CD4-positive, alpha-beta T cell (primary cell): Measurements from ENCODE around the gene CHRNA9. TPM values are rescaled to one million over a fixed set of nuclear protein-coding genes. Genes with fewer than 3 reads are reported as not detected.

ENCODE experiments used
- ATAC-seq: fragments of 200-7000 bp; cut with Tn5 transposase; one replicate; pipeline ENCODE4 v1.10.0; 2022; ENCODE audit warnings: mild to moderate bottlenecking; ENCODE audit not compliant: poor library complexity
- CTCF ChIA-PET: fragments of 350-600 bp; sonication (Branson Sonifier 250); formaldehyde crosslinking; loops from one replicate; lab custom pipeline; 2021; ENCODE audit warnings: antibody characterized with exemption, inconsistent platforms; lab: Charles Lee
- POLR2A ChIA-PET: fragments of 350-600 bp; sonication (Branson Sonifier 250); formaldehyde crosslinking; loops from one replicate; lab custom pipeline; 2021; ENCODE audit warnings: antibody characterized with exemption, inconsistent platforms; lab: Charles Lee
- DNase-seq, 14 experiments: peaks; one replicate each; pipeline ENCODE4 v3.0.0-alpha.2; 2013 to 2020; ENCODE audit warnings: mixed read lengths in 2 of 14
- H3K27ac ChIP-seq, 2 donors: one replicate each; pipeline versions ENCODE4 v1.5.1 to v1.7.0; 2013; ENCODE audit warnings: low read length in 2 of 2, low read depth in 1 of 2, mild to moderate bottlenecking in 1 of 2
- H3K27me3 ChIP-seq, 2 experiments: 1 replicate in 1 of 2; 2 replicates in 1 of 2; pipeline versions ENCODE4 v1.6.1 to v1.7.0; 2013; ENCODE audit warnings: low read length in 2 of 2, control low read depth in 1 of 2, mild to moderate bottlenecking in 1 of 2, moderate library complexity in 1 of 2; ENCODE audit not compliant: insufficient read depth in 2 of 2, control insufficient read depth in 1 of 2
- H3K36me3 ChIP-seq: one replicate; pipeline ENCODE4 v1.6.1; 2013; ENCODE audit warnings: low read length, control low read depth; ENCODE audit not compliant: insufficient read depth
- H3K4me1 ChIP-seq: one replicate; pipeline ENCODE4 v1.6.1; 2013; ENCODE audit warnings: low read length, control low read depth; ENCODE audit not compliant: insufficient read depth
- H3K4me3 ChIP-seq: one replicate; pipeline ENCODE4 v1.5.1; 2013; ENCODE audit warnings: mild to moderate bottlenecking, low read length, moderate library complexity
- H3K9me3 ChIP-seq, 2 experiments: 1 replicate in 1 of 2; 2 replicates in 1 of 2; pipeline versions ENCODE4 v1.6.1 to v1.7.0; 2013; ENCODE audit warnings: low read length in 2 of 2, mild to moderate bottlenecking in 2 of 2, control low read depth in 1 of 2, moderate library complexity in 1 of 2; ENCODE audit not compliant: control insufficient read depth in 1 of 2, insufficient read depth in 1 of 2
- H3K27ac Mint-ChIP-seq: one replicate; pipeline ENCODE4 v1.8.0; 2020; ENCODE audit warnings: mixed read lengths
- H3K27me3 Mint-ChIP-seq: one replicate; pipeline ENCODE4 v1.8.0; 2021; ENCODE audit warnings: mixed read lengths
- H3K36me3 Mint-ChIP-seq: one replicate; pipeline ENCODE4 v1.8.0; 2021; ENCODE audit warnings: low read depth, mixed read lengths
- H3K4me1 Mint-ChIP-seq: one replicate; pipeline ENCODE4 v1.8.0; 2021; ENCODE audit warnings: low read depth, mixed read lengths
- H3K4me3 Mint-ChIP-seq: one replicate; pipeline ENCODE4 v1.8.0; 2020; ENCODE audit warnings: mild to moderate bottlenecking, mixed read lengths
- H3K9me3 Mint-ChIP-seq: one replicate; pipeline ENCODE4 v1.8.0; 2020; ENCODE audit warnings: mixed read lengths
- intact Hi-C, 2 experiments: fragments of 100-400 bp; cut with DNase I in 1 of 2; cut with micrococcal nuclease in 1 of 2; formaldehyde crosslinking; loops; one replicate each; pipeline versions ENCODE4 v1.15.1 to v1.9.0; 2023 to 2025; cut with DNase I, micrococcal nuclease
- total RNA-seq, 174 experiments: library from RNA in 2 of 174; stranded (reverse) in 2 of 174; gene quantifications; one replicate each; pipeline ENCODE4 v1.2.3 and lab custom pipeline; 2021 to 2026
- TF ChIP-seq, protein P1 (sequence below): fragments of 200-600 bp; IDR thresholded peaks from one replicate; pipeline ENCODE4 v1.8.0; 2022; ENCODE audit warnings: antibody characterized with exemption, mild to moderate bottlenecking

CHRNA9 gene
- total RNA-seq, 2 experiments from 2014 or later = not detected

DNA sequence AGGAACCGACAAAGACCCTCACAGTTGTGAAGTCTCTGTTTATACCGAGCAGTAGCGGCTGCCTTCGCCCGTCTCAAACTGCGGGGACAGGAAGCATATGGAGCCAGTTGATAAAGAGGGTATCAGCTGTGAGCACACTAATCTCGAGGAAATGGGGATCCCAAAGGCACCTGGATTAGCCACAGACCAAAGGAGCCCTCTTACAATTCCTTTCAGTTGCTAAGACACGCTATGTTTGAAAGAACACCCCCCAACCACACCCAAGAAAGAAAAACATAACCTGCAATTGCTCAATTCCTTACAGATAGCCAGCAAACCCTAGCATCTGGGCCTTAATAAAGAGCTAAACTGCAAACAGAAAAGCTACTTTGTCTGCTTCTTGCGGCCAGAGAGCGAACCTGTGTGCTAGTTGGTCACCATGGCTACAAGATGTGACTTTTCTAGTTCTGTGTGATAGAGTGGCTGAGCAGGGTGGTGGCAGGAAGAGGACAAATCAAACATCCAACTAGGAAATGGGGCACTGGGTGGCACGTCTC lies 23.3 kb upstream of the CHRNA9 start:
- no peak for ATAC-seq
- H3K4me1 Mint-ChIP-seq = peaks cover 79% of the 10 kb centered on the region

DNA sequence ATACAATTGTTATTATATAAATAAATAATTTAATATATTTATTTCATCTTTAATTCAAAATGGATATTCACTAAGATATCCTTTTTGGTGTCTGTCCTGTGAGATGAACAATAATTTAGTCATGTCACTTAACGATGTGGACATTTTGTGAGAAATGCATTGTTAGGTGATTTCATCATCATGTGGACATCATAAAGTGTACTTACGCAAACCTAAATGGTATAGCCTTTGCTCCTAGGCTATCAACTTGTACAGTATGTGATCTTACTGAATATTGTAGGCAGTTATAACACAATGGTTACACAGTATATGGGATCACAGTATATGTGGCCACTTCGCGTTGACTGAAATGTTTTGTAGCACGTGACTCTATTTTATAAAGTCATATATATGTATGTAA lies 20.2 kb upstream of the CHRNA9 start:
- DNase-seq (peak in 1 of 14 experiments; percentile 48), ATAC-seq (no peak)
- Histone ChIP-seq H3K4me1 (peaks cover 40% of the 10 kb centered on the region), H3K9me3 (no peaks in the 10 kb centered on the region), H3K27ac (no peak overlapping the region), H3K27me3 (no peaks in the 10 kb centered on the region), H3K4me3 (no peak overlapping the region), H3K36me3 (no peaks in the 10 kb centered on the region)
- TF ChIP-seq, protein P1, sequence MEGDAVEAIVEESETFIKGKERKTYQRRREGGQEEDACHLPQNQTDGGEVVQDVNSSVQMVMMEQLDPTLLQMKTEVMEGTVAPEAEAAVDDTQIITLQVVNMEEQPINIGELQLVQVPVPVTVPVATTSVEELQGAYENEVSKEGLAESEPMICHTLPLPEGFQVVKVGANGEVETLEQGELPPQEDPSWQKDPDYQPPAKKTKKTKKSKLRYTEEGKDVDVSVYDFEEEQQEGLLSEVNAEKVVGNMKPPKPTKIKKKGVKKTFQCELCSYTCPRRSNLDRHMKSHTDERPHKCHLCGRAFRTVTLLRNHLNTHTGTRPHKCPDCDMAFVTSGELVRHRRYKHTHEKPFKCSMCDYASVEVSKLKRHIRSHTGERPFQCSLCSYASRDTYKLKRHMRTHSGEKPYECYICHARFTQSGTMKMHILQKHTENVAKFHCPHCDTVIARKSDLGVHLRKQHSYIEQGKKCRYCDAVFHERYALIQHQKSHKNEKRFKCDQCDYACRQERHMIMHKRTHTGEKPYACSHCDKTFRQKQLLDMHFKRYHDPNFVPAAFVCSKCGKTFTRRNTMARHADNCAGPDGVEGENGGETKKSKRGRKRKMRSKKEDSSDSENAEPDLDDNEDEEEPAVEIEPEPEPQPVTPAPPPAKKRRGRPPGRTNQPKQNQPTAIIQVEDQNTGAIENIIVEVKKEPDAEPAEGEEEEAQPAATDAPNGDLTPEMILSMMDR = no peak
- no peaks in the 10 kb centered on the region for H3K9me3 Mint-ChIP-seq
- H3K36me3 Mint-ChIP-seq = no peaks in the 10 kb centered on the region
- ChIA-PET CTCF (interaction anchor here (1.2 to 3.1 kb wide), 2 partner anchors 11 to 32 kb away, joined by 5 to 12 read pairs; no protein-coding TSS in a partner anchor), POLR2A (no interaction called here)
- H3K4me3 Mint-ChIP-seq = no peak overlapping the region
- intact Hi-C loops = no loop called here
- H3K27ac Mint-ChIP-seq = no peak overlapping the region
- no peaks in the 10 kb centered on the region for H3K27me3 Mint-ChIP-seq
- H3K4me1 Mint-ChIP-seq = peaks cover 60% of the 10 kb centered on the region

More for the DNA sequence above, 23.3 kb upstream of the CHRNA9 start:
- POLR2A ChIA-PET = interaction anchor here (0.9 to 7.4 kb wide), 11 partner anchors 10 to 256 kb away, joined by 3 to 98 read pairs (median 6); partner anchors contain the start of gene RHOH
- CTCF ChIA-PET = interaction anchor here (0.6 to 5.9 kb wide), 6 partner anchors 14 to 259 kb away, joined by 3 to 72 read pairs (median 8); no protein-coding TSS in a partner anchor
- Histone ChIP-seq H3K36me3 (no peaks in the 10 kb centered on the region), H3K4me3 (no peak overlapping the region), H3K9me3 (no peaks in the 10 kb centered on the region), H3K27ac (peak overlapping the region; percentile 7 to 41), H3K4me1 (peaks cover 64% of the 10 kb centered on the region), H3K27me3 (no peaks in the 10 kb centered on the region)
- Mint-ChIP-seq H3K4me3 (peak overlapping the region; percentile 17), H3K27ac (peak overlapping the region; percentile 79), H3K27me3 (no peaks in the 10 kb centered on the region), H3K9me3 (no peaks in the 10 kb centered on the region), H3K36me3 (no peaks in the 10 kb centered on the region)
- intact Hi-C loops = no loop called here
- TF ChIP-seq, protein P1 = no peak
- DNase-seq = peak in 5 of 14 experiments; percentile 17 to 63 (median 43)

DNA sequence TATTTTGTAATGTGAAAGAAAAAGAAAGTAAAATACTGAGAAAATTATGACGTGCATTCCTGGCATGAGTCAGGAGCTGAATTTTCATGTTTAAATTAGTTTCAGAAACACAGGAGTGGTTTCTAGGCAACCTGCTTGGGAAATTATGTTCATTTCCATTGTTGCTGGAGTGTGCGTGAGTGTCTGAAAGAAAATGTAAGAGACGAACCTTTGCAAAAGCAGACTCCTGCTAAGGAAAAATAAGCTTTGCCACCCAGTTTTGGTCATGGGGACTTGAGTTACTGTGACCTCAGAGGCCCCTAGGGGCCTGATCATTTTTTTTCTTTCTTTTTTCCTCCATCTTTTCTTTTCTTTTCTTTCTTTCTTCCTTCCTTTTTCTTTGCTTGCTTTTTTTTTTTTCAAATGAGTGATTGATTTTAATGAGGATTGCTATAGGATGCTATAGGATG lies 18.8 kb upstream of the CHRNA9 start:
- intact Hi-C loops = loop anchor here (1.0 to 2.0 kb wide), 3 partner anchors 9 to 166 kb away; no protein-coding TSS in a partner anchor
- peaks cover 27% of the 10 kb centered on the region for H3K4me1 ChIP-seq
- H3K9me3 ChIP-seq = no peaks in the 10 kb centered on the region
- H3K27ac Mint-ChIP-seq = peak overlapping the region; percentile 91
- H3K36me3 ChIP-seq = no peaks in the 10 kb centered on the region
- CTCF ChIA-PET = interaction anchor here (0.6 to 2.6 kb wide), 28 partner anchors 9 to 259 kb away, joined by 3 to 29 read pairs (median 6); partner anchors contain the start of genes N4BP2 and RHOH
- ATAC-seq = peak; percentile 61
- POLR2A ChIA-PET = interaction anchor here (0.6 to 2.5 kb wide), 25 partner anchors 9 to 260 kb away, joined by 3 to 26 read pairs (median 9); partner anchors contain the start of genes N4BP2 and RHOH
- peaks cover 57% of the 10 kb centered on the region for H3K4me1 Mint-ChIP-seq
- no peaks in the 10 kb centered on the region for H3K9me3 Mint-ChIP-seq
- H3K4me3 ChIP-seq = peak overlapping the region; percentile 54
- no peaks in the 10 kb centered on the region for H3K36me3 Mint-ChIP-seq
- H3K27me3 ChIP-seq = no peaks in the 10 kb centered on the region
- H3K27ac ChIP-seq = peak overlapping the region; percentile 69 to 80
- H3K4me3 Mint-ChIP-seq = peak overlapping the region; percentile 83
- H3K27me3 Mint-ChIP-seq = no peaks in the 10 kb centered on the region
- DNase-seq = peak in 5 of 14 experiments; percentile 37 to 88 (median 81)
- TF ChIP-seq, protein P1 = no peak
